Activated naive CD8-positive, alpha-beta T cell treated with anti-CD3 and anti-CD28 coated beads, Interleukin-2, amount 50 U/mL, for 16 hours (primary cell): ENCODE data around the gene DOCK10.

Experiments used
- DNase-seq: peaks from one replicate; pipeline ENCODE4 v3.0.0-alpha.2; 2020; ENCODE audit warnings: low read depth, low spot score

The DOCK10 gene

DNA sequence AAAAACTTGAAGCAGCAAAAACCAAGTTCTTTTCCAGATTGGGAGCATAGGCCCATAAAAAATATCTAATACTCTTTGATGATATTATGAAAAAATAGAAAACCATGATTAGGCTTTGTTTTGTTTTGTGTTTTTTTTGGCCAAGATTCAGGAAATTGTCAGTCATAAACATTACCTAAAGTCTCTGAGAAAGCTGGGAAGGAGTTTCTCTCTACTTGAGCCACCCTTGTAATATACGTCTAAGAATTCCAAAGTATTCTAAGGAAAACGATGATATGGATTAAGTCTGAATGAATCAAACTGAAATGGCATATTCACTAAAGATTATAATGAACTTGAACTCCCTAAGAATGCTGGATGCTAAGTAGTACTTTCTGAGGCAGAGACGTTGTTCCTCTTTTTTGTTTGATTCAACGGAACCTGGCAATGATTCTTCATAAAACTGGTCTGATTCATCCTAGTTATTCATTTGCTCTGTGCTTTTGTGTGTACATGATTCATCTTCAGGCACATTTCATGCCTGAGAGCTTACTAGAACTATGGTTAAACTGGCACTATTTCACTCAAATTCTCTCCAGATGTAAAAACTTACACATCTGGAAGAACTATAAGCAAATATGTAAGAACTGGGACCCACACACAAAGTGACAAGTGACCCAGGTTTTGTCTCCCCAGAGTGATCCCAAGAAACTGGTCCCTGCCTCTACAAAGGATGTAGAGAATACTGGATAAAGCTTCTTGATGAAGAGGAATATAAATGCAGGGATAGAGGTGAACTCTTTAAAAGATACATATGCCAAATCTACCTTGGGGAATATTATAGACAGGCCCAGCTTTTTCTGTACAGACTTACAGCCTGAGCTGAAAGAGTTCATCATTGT, 159.7 kb downstream of the DOCK10 start:
- no peak for DNase-seq

DNA sequence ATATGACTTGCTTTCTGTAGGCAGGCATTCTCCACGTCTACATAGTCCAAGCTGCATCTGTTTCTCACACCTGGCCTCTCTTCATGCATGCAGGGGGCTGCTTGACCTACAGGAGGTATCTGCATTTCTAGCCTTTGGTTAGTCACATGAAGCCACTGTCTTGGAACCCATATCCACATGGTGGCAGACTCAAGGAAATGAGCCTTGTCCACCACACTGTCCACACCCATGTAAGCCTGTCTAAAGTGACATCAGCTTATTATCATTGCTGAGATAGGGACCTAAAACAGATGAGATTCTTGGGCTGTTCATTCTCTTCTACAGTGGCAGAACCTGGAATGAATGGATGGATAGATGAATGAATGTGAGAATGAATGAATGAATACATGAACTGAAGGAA, 160.4 kb downstream of the DOCK10 start:
- DNase-seq, result no peak

DNA sequence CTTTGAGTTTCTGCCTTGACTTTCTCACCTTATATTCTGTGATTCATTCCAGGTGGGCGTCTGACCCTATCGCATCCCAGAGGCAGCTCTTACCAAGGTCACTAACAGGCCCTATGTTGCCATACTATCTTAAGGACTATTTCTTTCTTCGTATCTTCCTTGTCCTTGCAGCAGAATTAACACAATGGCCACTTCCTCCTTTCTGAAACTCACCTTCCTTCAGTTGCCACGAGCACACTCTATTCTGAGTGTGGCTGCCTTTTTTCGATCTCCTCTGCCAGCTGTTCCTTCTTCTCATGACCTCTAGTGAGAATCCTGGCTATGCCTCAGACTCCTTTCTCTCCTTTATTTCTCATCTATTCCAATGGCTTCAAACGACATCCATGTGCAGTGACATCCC, 165.7 kb downstream of the DOCK10 start:
- no peak for DNase-seq

DNA sequence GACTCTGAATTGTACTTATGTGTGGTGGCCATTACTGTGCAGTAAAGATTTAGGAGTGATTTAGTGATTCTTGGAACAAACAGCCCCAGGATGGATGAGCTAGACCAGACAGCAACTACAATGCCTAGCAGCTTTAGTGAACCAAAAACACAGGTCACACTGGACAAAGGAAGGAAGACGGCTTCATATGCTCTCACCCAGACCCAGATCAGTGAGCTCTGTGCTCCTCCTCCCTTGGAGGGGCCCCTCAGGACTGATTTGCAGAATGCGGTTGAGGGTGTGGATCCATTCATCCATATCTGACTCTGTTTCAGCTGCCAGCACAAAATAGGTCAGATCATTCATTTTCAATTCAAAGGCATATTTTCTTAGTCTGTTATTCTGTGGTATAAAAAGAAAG, 166.4 kb downstream of the DOCK10 start:
- DNase-seq, result no peak

DNA sequence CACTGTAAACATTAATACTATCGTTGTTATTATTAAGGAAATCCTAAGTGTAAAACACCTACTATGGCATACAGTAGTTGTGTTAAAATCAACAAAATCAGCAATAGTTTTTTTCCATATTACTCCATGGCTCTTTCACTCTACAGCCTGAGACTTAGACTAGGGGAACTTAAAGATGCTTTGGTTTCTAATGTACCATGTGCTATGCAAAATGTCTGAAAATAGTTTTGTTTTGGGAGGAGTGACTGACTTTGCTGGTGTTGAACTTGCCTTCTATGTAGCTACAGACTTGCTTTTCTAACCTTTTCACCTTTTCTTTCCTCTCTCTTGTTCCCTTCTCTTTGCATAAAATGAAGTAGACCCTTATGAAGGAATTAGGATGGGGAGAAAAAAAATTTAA, 167.1 kb downstream of the DOCK10 start:
- no peak for DNase-seq

DNA sequence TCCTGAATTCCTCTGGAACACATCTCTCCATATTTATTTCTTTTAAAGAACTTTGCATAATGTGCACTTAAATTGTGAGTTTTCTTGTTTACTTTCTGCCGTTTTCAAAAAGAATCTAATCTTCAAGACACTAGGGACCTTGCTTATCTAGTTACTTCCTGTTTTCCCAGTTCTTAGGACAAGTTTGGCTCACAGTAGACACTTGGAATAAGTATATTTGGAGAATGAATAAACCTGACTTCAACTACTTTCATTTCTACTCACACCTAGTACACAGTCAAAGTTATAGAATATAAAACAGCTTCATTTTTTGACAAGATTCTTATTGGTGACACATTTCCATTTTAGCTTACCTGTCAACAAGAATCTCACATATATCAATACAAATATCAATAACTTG, 170.5 kb downstream of the DOCK10 start:
- DNase-seq, result no peak

DNA sequence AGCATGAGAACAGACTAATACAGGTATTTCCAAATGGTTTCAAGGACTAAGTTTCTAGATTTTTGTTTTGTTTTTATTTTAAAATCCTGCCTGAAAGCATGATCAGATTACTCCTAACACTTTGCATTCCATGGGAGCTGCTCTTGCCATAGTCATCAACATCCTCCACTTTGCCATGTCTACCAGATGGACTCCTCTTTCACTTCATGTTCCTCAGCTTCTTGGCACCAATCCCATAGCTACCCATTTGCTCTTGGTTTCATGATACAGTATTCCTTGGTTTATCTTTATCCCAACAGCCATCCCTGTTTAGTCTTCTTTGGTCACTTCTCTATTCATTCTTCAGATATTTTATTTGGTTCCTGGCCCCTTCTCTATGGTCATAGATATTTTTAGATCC, 171.9 kb downstream of the DOCK10 start:
- no peak for DNase-seq

DNA sequence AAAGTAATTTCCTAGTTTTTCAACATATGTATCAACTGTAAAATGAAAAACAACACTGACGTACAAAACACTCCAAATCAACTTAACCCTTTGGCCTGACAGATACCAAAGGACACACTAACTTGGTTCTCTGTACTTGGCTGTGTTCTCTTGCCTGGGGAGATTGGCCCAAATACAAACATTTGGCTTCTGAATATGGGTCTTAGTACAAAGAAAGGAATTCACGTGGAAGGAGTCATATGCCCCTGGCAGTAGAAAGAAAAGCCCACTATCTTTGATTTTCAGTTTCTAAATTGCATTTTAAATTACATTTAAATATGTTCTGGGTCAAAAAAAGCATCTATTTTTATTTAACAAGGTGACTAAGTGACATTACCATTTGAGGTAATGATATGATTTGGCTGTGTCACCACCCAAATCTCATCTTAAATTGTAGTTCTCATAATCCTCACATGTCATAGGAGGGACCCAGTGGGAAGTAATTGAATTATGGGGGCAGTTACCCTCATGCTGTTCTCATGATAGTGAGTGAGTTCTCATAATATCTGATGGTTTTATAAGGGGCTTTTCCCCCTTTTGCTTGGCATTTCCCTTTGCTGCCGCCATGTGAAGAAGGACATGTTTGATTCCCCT, 172.6 kb downstream of the DOCK10 start:
- no peak for DNase-seq

DNA sequence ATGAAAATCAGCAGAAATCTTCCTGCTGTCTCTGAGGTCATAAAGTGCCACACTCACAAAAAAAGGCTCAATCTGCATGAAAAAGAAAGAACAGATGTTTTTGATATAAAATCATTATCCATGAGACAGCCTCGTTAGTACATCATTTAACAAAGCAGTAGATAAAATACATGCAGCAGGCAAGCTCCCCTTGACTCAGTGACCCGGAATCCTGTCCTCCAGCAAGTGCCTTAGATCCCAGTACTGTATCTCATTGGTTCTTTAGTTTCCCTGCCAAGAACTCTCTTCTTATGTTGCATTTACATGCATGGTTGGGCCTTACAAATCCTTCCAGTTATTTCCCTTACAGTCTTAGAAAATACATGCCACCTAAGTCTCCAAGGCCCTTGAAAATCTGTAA, 177.3 kb downstream of the DOCK10 start:
- DNase-seq, result no peak

DNA sequence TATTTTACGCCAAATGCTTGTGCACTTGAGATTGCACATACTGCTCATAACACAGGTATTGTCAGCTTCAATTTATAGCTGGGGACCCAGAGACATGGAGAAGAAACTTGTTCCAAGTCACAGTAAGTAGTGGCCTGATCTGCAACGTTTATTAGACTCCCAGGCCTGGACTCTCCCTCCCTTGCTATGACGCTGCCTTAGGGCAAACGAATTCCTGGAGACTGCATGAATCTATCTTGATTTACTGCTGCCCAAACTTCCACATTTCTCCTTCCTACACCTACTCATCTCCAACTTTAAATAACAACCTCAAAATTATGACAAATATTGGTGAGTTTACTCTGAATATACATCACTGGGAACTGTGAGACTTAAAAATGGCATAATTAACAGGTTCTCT, 181.0 kb downstream of the DOCK10 start:
- DNase-seq, result no peak

DNA sequence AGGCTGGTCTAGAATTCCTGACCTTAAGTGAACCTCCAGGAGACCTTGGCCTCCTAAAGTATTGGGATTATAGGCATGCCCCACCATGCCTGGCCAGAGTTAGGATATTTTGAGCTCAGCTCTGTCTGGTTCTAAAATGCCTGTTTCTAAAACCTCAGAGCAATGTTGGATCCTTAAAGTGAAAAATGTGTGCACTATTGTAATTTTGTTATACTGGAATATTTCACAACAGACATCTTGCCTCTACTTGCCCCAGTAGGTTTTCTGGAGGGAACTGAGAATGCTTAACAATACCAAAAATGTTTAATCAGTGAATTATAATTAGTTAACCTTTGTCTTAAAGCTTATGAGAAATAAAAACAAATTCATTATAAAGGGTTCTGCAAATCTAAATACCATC, 181.5 kb downstream of the DOCK10 start:
- DNase-seq, result no peak

DNA sequence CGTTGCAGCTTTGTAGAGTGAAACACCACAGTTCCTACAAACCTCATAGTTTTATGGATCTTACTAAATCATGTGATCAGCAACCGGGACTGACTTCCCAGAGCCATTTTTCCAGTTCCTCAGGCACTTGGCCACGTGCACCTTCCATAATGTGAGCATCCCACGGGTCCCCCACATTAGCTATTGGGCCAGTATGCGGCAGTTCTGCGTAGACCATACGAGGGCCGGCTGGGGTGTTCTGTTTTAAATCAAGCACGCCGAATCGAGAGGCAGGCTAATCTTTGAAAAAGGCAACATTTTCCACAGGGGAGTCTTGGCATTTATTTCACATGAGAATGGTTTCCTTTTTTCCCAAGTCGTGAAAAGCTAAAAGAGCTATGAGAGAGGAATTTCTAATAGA, 190.5 kb downstream of the DOCK10 start:
- no peak for DNase-seq

DNA sequence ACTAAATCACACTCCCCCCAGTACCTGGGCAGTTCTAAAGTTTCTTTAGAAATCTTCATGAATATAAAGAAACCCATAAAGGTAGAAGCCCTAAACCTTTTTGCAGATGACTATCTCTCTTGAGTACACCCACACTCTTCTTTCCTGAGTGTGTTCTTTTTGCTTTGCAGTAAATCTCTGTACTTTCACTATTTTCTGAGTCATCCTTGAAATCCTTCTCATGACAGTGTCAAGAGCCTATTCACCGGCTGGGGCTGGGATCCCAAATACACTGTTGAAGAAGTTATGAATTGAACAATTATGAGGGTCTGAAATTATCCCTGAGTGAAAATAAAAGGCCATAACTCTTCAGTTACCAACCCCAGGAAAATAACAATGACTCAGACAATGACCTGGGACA, 192.2 kb downstream of the DOCK10 start:
- DNase-seq, result no peak

DNA sequence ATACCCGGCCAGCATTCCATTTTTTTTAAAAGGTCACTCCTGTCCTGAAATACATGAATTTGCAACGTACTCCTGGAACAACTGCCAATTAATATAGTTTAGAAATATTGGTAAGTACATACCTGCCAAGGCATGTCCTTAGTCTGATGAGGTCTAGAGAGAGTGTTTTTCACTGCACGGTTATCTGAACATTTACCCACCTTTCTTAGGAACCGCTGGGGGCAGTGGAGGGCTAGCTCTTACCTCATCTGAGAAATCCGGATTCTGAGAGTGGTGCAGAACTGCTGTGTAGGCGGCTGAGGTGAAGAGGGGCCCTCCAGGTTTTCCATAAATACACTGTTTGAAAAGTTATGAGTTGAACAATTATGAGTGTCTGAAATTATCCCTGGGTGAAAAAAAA, 193.0 kb downstream of the DOCK10 start:
- no peak for DNase-seq

DNA sequence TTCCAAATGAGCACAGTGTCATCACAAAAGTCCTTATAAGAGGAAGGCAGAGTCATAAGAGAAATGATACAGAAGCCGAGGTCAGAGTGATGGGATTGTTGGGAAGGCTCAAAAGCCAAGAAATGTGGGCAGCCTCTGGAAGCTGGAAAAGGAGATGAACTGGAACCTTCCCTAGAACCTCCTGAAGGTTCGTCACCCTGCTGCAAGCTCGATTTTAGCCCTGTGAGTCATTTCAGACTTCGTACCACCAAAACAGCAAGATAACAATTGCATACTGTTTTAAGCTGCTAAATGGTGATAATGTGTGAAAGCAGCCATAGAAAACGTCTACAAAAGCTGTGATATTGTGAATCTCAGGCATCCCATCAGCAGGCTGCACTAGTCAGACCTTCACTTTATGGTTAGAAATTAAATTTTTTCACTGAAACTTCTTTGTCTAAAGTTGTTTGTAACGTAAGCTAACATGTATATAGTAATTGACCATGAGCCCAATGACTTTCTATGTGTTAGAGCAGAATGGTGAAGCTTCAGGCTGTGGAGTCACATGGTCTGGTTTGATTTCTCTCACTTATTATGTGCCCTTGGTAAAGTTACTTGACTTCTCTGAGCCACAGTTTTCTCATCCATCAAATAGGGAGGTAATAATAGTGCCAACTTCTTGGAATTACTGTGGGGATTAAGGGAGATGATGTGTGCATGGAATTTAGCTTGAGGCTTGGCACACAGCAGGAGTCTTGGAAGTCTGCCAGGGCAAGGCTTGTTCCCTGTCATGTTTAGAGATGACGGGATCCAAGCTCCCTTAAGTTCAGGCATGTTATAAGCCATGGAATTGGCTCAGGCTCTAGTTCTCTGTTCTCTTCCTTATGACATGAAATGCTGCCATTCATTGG, 194.1 kb downstream of the DOCK10 start:
- no peak for DNase-seq

DNA sequence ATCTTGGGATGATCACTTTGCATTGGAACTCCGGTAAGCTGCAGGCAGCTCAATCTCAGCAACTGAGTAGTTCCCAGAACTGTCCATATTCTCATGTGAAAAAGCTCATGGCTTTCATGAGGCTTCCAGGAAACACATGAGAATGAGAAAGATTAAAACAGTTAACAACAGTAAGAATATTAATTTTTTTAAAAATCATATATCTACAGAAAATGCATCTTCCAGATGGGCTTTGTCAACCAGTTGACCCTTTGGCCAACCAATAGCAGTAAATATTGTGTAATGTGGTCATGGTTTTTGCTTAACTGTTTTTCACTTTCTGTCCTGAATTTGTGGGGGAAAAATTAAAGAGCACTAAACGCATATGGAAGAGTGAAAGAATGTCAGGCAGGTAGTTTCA, 194.9 kb downstream of the DOCK10 start:
- DNase-seq, result no peak

DNA sequence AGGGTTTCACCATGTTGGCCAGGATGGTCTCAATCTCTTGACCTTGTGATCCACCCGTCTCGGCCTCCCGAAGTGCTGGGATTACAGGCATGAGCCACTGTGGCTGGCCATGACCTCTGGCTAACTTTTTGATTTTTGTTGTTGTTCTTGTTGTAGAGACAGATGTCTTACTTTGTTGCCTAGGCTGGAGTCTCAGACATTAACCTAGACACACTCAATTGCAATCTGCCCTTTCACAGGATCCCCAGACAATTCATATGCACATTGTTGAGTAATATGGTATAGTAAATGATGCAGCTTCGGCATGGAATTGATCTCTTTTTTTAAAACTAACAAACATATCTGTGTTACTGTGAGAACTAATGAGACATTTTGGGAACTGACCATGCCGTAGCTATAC, 195.6 kb downstream of the DOCK10 start:
- DNase-seq, result no peak

DNA sequence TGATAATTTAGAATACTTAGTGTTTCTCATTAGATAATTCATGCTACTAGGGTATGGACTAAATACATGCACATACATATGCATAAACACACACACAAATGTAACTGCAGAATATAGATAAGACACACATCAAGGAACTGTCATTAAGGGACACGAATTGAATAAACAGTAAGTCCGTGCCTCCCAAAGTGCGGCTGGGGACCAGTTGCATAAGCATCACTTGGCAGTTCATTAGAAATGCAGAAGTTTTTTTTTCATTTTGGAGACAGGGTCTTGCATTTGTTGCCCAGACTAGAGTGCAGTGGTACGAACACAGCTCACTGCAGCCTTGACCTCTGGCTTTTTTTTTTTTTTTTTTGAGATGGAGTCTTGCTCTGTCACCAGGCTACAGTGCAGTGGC, 196.1 kb downstream of the DOCK10 start:
- no peak for DNase-seq

DNA sequence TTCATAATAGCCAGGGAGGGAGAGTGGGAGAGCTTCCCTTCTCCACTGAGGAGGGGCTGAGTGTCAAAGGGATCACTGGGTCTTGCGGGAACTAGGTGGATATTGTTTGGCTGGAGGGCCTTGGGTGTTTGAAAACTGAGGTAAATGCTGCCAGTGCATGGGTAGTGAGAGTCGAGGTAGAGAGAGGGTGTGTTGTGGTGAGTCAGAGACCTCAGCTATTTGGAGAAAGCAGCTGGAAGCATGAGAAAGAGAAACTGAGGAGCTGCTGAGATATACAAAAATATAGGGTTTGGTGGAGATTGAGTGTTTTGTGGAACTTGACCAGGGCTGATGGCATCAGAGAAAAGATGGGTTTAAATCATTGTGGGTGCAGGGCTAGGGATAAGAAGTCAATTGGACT, 199.1 kb downstream of the DOCK10 start:
- no peak for DNase-seq

DNA sequence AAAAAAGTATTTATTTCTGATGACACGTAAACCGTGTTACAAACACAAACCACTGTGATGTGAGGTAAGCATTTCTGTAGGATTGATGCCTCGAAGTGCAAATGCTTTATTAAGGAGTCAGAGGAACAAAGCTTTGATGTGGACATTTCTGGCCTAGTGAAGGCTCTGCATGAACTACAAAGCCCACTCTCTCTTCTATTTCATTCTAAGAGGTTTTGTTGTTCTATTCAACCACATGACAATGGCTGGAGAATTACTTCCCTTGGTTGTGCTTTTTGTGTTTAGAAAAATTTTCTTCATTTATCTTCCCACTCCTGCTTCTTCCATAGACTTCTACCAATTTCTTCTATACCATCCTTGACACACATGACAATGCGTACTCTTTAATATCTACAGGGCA, 200.4 kb downstream of the DOCK10 start:
- DNase-seq, result no peak

DNA sequence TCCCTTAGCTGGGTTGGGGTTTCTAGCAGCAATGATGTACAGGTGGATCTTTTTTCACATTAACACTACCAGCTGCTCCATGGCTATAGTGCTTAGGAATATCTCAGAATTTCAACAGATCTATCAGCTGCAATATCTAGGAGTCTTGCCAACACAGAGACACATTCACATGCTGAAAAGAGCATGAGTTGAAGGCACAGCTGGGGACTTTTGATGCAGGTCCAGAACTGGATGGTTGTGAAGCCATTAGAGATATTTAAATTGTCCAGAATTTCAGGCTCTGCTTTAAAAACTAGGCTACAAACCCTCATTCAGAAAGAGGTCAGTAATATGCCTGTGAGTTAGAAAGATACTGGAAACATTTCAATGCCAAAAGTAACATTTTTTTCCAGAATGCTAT, 203.9 kb downstream of the DOCK10 start:
- DNase-seq, result no peak

DNA sequence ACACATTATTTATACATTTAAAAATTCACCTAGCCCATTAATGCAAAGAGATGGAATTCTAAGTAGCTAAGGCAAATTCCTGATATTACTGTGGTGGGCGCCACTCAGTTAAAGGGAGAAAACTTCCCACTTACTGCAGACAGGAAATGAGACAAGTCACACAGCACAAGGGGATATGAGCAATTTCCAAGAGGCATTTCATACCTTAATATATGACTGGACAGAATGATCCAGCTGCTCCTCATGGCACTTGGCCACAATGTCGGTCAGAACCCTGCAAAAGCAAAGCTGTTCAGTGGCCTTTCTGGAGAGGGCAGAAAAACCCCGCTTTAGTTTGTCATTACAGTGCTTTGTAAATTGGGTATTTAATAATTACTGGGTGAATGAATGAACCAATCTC, 204.7 kb downstream of the DOCK10 start:
- DNase-seq, result no peak
